Measurements from ENCODE around the gene AGT. TPM values are rescaled to one million over a fixed set of nuclear protein-coding genes. Genes with fewer than 3 reads are reported as not detected.

The AGT gene
- total RNA-seq, 3 donors from 2014 or later (not counting 1 experiment from before 2014, with no cell fraction given) = not detected

DNA sequence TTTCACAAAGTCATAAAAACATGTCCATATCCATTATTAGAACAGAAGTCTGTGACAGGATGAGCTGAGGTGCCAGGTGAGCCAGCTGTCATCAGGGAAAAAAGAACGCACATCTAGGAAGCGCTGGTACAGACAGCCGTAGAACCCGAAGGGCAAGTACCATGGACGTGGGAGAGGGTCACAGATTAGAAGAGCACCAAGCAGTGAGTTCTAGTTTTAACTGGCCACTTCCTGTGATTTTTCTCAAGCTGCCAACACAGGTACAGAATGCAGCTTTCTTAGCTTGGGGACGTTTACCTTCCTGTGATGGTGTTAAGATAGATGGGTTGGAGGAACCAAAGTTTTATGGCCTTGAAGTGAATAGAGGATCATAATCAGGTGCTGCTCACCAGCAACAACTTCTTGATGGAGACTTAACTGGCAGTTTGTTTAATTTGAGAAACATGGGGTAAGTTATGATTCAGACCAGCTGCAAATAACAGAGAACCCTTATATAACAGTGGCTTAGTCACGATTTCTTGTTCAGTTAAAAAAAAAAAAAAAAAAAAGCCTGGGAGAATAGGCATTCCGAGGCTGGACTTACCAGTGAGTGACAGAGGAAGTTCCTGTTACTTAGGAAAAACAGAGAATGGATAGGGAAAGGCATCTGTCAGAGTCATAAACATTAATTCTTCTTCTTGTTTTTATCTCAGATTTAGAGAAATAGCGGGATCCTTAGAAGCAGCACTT, 30.9 kb downstream of the AGT start:
- Histone ChIP-seq H3K4me1 (ENCODE audit: control insufficient read depth, insufficient read depth, low read length) (peaks cover 29% of the 10 kb centered on the region), H3K27ac (ENCODE audit: low read length) (no peak overlapping the region), H3K27me3 (ENCODE audit: control insufficient read depth, insufficient read depth, low read length) (no peaks in the 10 kb centered on the region), H3K9me3 (ENCODE audit: control insufficient read depth, insufficient read depth, low read length) (no peaks in the 10 kb centered on the region), H3K36me3 (ENCODE audit: control insufficient read depth, insufficient read depth, low read length) (peaks cover 71% of the 10 kb centered on the region), H3K4me3 (ENCODE audit: low read length) (no peak overlapping the region)
- TF ChIP-seq CTCF (IDR thresholded peaks at IDR 0.05) = no peak
- no peaks in the 10 kb centered on the region for H3K9me3 Mint-ChIP-seq
- peak overlapping the region; percentile 55 for H3K4me3 Mint-ChIP-seq
- peak in 1 of 2 donors; percentile 27 for DNase-seq
- no peaks in the 10 kb centered on the region for H3K27me3 Mint-ChIP-seq (ENCODE audit: low read depth in 2 of 2)
- ATAC-seq = peak; percentile 46 to 72 (median 52)
- H3K36me3 Mint-ChIP-seq = peaks cover 20% of the 10 kb centered on the region
- peaks cover 16 to 19% of the 10 kb centered on the region in 2 donors for H3K4me1 Mint-ChIP-seq
- 72% methylated on average over 9 of the region's 9 CpGs for WGBS (ENCODE audit: insufficient coverage)
- intact Hi-C loops (cut with micrococcal nuclease) = no loop called here
- peak overlapping the region; percentile 79 to 82 for H3K27ac Mint-ChIP-seq

DNA sequence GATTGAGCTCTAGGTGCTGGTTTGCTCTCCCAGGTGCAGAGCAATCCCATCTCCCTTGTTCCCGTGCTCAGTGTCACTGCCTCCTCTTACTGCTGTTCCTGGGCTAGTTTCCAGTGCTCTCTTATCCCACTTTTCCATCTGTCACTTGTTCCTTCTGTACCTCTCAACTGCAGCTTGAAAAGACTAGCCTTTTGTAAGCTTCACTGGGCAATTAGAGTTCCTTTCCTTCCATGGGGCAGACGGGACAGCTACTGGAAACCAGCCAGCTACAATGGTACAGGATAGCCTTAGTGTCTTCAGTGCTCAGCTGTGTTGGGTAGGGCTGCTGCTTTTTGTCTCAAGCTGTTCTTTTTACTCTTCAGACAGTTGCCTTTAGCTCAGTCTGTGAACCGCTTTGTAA, 31.6 kb downstream of the AGT start:
- DNase-seq = no peak
- TF ChIP-seq CTCF (IDR thresholded peaks at IDR 0.05) = no peak
- WGBS (ENCODE audit: insufficient coverage) = 93% methylated on average over 2 of the region's 3 CpGs
- H3K4me1 Mint-ChIP-seq = peaks cover 16 to 19% of the 10 kb centered on the region in 2 donors
- no peak for ATAC-seq
- peaks cover 22% of the 10 kb centered on the region for H3K36me3 Mint-ChIP-seq
- H3K27ac ChIP-seq (ENCODE audit: low read length) = no peak overlapping the region
- H3K27ac Mint-ChIP-seq = peak overlapping the region; percentile 79 to 82
- H3K4me3 ChIP-seq (ENCODE audit: low read length) = no peak overlapping the region
- H3K9me3 ChIP-seq (ENCODE audit: control insufficient read depth, insufficient read depth, low read length) = no peaks in the 10 kb centered on the region
- peaks cover 69% of the 10 kb centered on the region for H3K36me3 ChIP-seq (ENCODE audit: control insufficient read depth, insufficient read depth, low read length)
- H3K9me3 Mint-ChIP-seq = no peaks in the 10 kb centered on the region
- H3K27me3 Mint-ChIP-seq (ENCODE audit: low read depth in 2 of 2) = no peaks in the 10 kb centered on the region
- intact Hi-C loops (cut with micrococcal nuclease) = no loop called here
- H3K4me1 ChIP-seq (ENCODE audit: control insufficient read depth, insufficient read depth, low read length) = peaks cover 29% of the 10 kb centered on the region
- H3K27me3 ChIP-seq (ENCODE audit: control insufficient read depth, insufficient read depth, low read length) = no peaks in the 10 kb centered on the region
- peak overlapping the region; percentile 55 for H3K4me3 Mint-ChIP-seq

DNA sequence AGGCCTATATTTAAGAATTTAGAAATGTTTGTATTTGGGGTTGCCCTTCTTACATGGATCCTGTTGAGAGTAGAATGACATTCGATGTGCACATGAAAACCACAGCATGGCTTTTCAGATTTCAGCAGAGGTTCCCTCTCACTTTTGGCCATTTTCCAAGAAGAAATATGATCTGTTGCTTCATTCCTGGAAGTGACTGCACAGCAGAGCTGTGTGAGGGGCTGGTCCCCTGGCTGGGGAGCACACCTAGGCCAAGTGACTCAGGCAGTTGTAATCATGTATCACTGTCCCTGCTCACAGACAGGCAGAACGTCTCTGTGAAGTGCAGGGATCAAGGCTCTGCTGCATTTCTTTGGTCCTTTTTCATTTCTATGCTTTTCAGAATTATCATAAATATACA, 32.3 kb downstream of the AGT start:
- intact Hi-C loops (cut with micrococcal nuclease) = no loop called here
- H3K9me3 Mint-ChIP-seq = no peaks in the 10 kb centered on the region
- no peak for TF ChIP-seq CTCF (IDR thresholded peaks at IDR 0.05)
- ATAC-seq (no peak), DNase-seq (no peak)
- H3K4me1 Mint-ChIP-seq = peaks cover 16 to 19% of the 10 kb centered on the region in 2 donors
- H3K27ac Mint-ChIP-seq = no peak overlapping the region
- H3K4me3 Mint-ChIP-seq = no peak overlapping the region
- 50% methylated on average over 2 of the region's 2 CpGs for WGBS (ENCODE audit: insufficient coverage)
- Histone ChIP-seq H3K27me3 (ENCODE audit: control insufficient read depth, insufficient read depth, low read length) (no peaks in the 10 kb centered on the region), H3K36me3 (ENCODE audit: control insufficient read depth, insufficient read depth, low read length) (peaks cover 66% of the 10 kb centered on the region), H3K4me1 (ENCODE audit: control insufficient read depth, insufficient read depth, low read length) (peaks cover 29% of the 10 kb centered on the region), H3K27ac (ENCODE audit: low read length) (no peak overlapping the region), H3K9me3 (ENCODE audit: control insufficient read depth, insufficient read depth, low read length) (no peaks in the 10 kb centered on the region), H3K4me3 (ENCODE audit: low read length) (no peak overlapping the region)
- peaks cover 28% of the 10 kb centered on the region for H3K36me3 Mint-ChIP-seq
- H3K27me3 Mint-ChIP-seq (ENCODE audit: low read depth in 2 of 2) = no peaks in the 10 kb centered on the region

Measured in natural killer cell (primary cell).